ENCODE measurements around the gene PDHB. TPM values are rescaled to one million over a fixed set of nuclear protein-coding genes. Genes with fewer than 3 reads are reported as not detected.

Gene PDHB
- total and polyA plus RNA-seq, 10 of the 15 experiments (the other 5 are each of a cell fraction or from before 2014, with no cell fraction given) = 62.9 to 224 (median 93.2) TPM

DNA sequence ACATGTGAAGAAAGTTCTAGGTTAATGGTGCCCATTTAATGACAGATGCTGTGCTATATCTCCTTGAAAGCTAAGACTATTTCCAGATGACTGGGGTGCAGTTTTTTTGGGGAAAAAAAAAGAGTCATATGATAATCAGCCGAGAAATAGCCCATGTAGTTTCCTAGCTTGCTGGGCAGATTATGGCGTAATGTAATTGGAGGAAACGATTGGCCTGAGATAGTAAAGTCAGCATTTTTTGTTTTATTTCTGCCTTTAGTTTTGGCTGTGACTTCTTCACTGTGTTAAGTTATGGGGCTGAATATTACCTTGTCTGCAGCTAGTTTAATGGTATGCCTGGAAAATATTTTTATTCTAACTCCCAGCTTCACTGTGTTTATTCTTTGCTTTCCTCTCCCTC, 24.0 kb downstream of the PDHB start (continued):
- no peak for TF ChIP-seq ELK1 (IDR thresholded peaks at IDR 0.05; ENCODE audit: low read depth, low read length)

- no peaks in the 10 kb centered on the region for H3K27me3 ChIP-seq (replicated peaks in 1 of 2; ENCODE audit: control insufficient read depth in 2 of 2, insufficient read depth in 2 of 2, low read length in 1 of 2)
- H3K27ac ChIP-seq (ENCODE audit: control insufficient read depth, insufficient read depth) = no peak overlapping the region
- no peaks in the 10 kb centered on the region for H3K9me3 ChIP-seq (replicated peaks; ENCODE audit: control insufficient read depth, insufficient read depth, low read length)
- no peak overlapping the region for H3K4me3 ChIP-seq
- peaks cover 4% of the 10 kb centered on the region; the same call in 1 of the 2 replicates for H3K4me1 ChIP-seq (ENCODE audit: control insufficient read depth, insufficient read depth, low read length)
- 61% methylated on average over 5 of the region's 5 CpGs for WGBS (ENCODE audit: insufficient coverage, insufficient replicate concordance, low lambda C conversion rate, missing lambda C conversion rate)
- ChIA-PET RAD21 (ENCODE audit: unreplicated experiment) (no interaction called here), SMC1A (ENCODE audit: uncharacterized antibody, unreplicated experiment) (interaction anchor here (1.1 to 5.4 kb wide), 4 partner anchors 9 to 84 kb away, joined by 3 to 36 read pairs (median 4); no protein-coding TSS in a partner anchor), CTCF (interaction anchor here (1.1 to 4.1 kb wide), 2 partner anchors 18 to 74 kb away, joined by 3 to 24 read pairs; no protein-coding TSS in a partner anchor), POLR2A (interaction anchor here (0.7 kb wide), 2 partner anchors 17 to 22 kb away, joined by 3 to 4 read pairs; no protein-coding TSS in a partner anchor)
- no peak overlapping the region for H3K9ac ChIP-seq (ENCODE audit: control insufficient read depth, insufficient read depth, low read length)
- peaks cover 2 to 4% of the 10 kb centered on the region in 2 experiments; a peak in 3 of 4 replicates for H3K36me3 ChIP-seq (ENCODE audit: control insufficient read depth in 2 of 2, insufficient read depth in 2 of 2, low read length in 1 of 2)
- H4K20me1 ChIP-seq (ENCODE audit: control insufficient read depth, insufficient read depth) = no peaks in the 10 kb centered on the region
- BruUV-seq (replicated peaks) = no TSS peak
- TF ChIP-seq SPI1 (IDR thresholded peaks at IDR 0.05; ENCODE audit: borderline replicate concordance, insufficient read depth, low read depth, low read length) (peak; percentile 53; the same call in 1 of the 2 replicates), POU2F2 (IDR thresholded peaks at IDR 0.05; ENCODE audit: borderline replicate concordance, low read depth, low read length) (no peak), ZNF274 (IDR thresholded peaks at IDR 0.05; ENCODE audit: insufficient read depth, insufficient read length) (no peak), SUPT20H (IDR thresholded peaks at IDR 0.05; ENCODE audit: borderline replicate concordance, control insufficient read depth, low read depth, low read length) (no peak)
- H3K4me2 ChIP-seq (ENCODE audit: control insufficient read depth, insufficient read depth) = no peak overlapping the region; the same call in 1 of the 2 replicates
- intact Hi-C loops (cut with micrococcal nuclease; ENCODE audit: unreplicated experiment) (no loop called here), in situ Hi-C loops (cut with MboI) (no loop called here)
- FAIRE-seq (no peak), DNase-seq (ENCODE audit: low read depth, low spot score) (no peak), ATAC-seq (no peak)
- no peaks in the 10 kb centered on the region for H3K79me2 ChIP-seq (ENCODE audit: control insufficient read depth, insufficient read depth, low read length)
- H2AFZ ChIP-seq (ENCODE audit: control insufficient read depth, low read depth, low read length) = no peak overlapping the region
Observed at GRCh38 chr3:58408906-58409305, 24.7 kb downstream of the PDHB start.

Measured in GM12878 (cell line).